GM19238 (cell line): ENCODE data around the gene CHAD.

Experiments
- DNase-seq: peaks from one replicate; pipeline ENCODE4 v3.0.0; 2011; ENCODE audit warnings: low spot score; ENCODE audit not compliant: insufficient read length

The CHAD gene

DNA sequence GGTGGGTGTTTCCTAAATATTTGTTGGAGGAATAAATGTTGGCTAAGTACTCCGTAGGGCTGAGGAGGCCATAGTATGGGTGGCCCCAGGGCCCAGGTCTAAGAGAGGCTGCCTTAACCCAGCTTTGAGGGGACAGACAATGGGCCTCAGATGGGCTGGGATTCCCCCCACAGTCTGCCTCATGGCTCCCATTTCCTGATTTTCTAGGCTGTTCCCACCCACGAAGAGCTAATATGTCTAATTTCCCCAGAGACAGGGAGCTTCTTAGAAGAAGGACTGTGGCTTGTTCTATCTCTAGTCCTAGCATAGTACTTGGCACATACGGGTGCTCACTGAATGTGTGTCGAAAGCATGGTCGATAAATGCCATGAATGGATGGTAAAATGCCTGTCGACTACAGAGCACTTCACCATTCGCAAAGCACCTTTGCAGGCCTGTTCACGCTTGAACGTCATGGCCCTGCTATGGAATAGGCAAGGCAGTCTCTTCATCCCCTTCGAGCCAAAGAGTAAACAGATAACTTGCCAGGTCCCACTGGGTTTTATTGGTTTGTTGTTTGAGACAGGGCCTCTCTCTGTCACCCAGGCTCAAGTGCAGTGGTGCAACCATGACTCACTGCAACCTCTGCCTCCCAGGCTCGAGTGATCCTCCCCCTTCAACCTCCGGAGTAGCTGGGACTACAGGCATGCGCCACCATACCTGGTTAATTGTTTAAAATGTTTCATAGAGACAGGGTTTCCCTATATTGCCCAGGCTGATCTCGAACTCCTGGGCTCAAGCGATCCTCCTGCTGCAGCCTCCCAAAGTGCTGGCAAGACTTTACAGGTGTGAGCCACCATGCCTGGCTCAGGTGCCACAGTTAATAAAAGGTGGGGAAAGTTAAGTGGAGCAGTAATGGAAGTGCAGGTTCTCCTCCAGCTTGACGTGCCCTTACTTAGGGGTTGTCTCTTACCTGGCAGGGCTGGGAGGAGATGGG, 9.7 kb downstream of the CHAD start:
- no peak for DNase-seq

DNA sequence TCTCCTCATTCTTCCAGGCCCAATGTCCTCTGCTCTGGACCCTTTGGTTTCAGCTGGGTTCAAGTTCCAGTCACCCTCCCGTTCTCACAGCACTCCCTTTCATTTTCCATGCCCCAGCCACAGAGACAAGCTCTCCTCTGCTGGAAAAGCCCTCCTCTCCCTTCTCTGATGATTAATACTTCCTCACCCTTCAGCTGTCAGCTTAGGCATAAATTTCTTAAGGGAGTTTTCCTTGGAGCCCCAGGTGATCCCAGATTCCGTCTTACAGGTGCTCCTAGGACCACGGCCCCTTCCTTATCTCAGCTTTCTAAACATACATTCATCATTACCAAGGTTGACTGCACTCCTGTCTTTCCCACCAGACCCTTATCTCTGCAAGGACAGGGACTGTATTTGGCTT, 10.4 kb downstream of the CHAD start:
- no peak for DNase-seq

GRCh38 chr17:50457621-50458020, 11.1 kb downstream of the CHAD start:
- no peak for DNase-seq

- no peak for DNase-seq
Measured at GRCh38 chr17:50453901-50454300, 14.8 kb downstream of the CHAD start.

DNA sequence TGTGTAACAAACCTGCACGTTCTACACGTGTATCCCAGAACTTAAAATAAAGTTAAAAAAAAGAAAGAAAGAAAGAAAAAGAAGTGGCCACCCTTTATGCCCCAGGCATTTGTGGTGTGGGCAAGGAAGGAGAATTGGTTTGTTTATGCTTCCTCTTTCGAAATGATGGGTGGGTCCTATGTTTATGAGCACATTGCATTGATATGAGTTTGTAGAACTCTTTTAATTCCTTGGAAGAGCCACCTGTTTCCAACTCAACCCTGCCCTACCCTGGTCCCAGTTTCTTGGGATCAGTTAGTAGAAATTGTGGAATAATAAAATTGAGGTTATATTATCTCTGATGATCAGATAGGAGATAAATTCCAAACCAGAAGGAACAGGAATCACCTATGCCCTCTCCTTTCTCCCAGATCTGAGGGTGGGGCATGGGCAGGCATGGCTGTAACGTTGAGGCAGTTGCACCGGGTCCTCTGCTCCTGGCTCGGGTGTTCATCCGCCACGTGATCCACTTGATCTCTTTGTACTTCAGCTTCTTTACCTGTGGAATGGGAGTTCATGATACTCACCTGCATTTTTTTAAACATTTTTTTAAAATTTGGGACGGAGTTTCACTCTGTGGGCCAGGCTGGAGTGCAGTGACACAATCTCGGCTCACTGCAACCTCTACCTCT, 15.9 kb downstream of the CHAD start:
- DNase-seq, result no peak

GRCh38 chr17:50451943-50452629, 16.6 kb downstream of the CHAD start:
- no peak for DNase-seq

- no peak for DNase-seq
Measured at GRCh38 chr17:50448643-50449042, 20.0 kb downstream of the CHAD start.

DNA sequence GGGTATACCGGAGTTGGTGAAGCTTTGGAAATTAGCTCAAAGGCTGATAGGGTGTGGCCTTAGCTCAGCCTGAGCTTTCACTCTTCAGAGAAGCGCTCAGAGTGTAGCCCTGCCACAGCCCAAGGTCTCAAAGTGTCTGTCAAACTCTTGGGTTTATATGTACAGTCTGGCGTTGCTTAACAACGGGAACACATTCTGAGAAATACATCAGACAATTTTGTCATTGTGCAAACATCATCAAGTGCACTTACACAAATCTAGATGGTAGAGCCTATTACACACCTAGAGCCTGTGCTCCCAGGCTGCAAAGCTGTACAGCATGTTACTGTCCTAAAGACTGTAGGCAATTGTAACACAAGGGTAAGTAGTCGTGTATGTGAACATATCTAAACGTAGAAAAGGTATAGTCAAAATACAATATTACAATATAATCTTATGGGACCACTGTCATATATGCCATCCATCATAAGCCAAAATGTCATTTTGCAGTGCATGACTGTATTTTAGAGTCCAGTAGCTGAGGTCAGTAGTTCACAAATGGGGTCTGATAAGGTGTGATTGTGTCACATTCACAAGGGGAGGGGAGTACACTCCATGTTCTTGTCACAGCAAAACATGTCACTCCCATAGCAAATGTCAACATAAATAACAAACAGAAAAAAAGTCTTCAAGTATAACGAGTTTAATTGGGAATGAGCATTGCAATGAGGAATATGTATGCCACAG, 20.6 kb downstream of the CHAD start:
- no peak for DNase-seq

DNA sequence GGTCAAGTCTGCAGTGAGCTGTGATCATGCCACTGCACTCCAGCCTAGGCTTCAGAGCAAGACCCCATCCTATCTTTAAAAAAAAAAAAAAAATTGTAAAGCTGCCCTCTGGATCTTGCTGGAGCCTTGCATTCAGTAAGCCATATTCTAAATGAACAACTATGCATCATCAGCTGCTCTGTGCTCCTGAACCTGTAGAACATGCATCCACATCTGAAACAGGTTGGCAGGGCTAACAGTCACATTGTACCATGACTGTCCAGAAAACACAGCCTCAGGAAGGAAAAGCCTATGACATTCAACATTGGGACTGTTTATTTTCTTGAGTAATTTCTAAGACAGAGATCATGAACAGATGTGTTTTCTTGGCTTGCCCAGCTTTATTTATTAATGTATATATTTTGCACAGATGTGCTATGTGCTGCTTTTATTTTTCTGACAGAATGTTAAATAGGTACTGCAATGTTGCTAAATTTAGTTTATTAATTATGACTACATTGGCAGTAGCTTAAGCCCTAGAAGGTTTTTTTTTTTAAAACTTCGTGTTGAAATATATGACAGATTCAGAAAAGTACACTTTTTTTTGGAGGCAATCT, 22.9 kb downstream of the CHAD start:
- DNase-seq, result no peak

- no peak for DNase-seq
Measured at GRCh38 chr17:50444841-50445715, 23.6 kb downstream of the CHAD start.

DNA sequence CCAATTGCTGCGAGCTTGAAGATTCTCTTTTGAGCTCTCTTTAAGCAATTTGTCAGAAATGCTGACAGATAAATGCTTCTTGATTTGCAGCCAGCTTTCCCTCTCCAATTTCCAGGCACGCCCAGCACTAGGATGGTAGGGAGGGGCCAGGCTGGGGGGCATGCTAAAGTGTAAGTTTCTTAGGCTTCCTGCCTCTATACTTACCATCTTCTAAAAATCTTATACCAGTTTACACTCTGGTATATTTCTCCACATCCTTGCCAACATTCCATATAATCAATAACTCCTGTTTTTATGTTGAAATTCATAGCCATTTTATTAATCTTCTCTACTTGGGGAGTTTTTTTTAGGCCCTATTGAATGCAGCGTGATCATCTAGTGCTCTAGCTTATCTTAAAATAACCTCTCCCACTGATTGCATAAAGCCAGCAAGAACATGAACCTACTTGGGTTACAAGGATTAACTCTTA, 25.1 kb downstream of the CHAD start:
- DNase-seq, result no peak

DNA sequence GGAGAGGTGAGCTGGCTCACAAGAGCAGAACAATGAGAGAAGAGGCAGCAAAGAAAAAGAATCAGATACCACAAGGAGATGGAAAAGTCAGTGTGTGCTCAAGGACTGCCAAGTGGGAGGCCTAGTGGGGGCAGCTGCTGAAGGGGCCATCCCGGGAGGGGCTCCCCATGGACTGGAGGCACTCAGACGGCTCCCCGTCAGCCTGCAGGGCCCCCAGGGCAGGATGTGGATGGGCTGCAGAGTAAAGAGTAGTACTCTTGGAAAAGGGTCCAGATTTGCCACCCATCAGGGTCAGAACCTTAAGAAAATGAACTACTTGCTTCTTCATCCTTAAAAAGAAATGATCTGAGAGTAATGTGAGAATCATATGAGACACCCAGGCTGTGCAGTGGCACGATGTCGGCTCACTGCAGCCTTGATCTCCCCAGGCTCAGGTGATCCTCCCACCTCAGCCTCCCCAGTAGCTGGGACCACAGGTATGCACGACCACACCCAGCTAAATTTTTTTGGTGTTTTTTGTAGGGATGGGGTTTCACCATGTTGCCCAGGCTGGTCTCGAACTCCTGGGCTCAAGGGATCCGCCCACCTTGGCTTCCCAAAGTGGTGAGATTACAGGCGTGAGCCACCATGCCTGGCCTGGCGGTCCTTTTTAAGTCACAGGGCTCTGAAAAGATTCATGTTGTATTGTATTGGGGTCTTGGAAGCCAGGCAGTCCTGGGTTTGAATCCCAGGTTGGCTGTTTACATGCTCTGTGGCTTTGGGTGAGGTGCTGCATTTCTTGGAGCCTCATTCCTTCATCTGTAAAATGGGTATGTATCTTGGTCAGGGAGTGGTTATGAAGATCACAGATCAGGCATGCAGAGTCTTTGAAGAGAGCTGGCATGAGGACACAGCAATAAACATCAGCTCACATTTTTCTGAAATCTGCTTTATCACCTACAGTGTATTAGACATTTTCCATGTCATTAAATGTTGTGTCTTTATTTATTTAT, 27.5 kb downstream of the CHAD start:
- no peak for DNase-seq

DNA sequence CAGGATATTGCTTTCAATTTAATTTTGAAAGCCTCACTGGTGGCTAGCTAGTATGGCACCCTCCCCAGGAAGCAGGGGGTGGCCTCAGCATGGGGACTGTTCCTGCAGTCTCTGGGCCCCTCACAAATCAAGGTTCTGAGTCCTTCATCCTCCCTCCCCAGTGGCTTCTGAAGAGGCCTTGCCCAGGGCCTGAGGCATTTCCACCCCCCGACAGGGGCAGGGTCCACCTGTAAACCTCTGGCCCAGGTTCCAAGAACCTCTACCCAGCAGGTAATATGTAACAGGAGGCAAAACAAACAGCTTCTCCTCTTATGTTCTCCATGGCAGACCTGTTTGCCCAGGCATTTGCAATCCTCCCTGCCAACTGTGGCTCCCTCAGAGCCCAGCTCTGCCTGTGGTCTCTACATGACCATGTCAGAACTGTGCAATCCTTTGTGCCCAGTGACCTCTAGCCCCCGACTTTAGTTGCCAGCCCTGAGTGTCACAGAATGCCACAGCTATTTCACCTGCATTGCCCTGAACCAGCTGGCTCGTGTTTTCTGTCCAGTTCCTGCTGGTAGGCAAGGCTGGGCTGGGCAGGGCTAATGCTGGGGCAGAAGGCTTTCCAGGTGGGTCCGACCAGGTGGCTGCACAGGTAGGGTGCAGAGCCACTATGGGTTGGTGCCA, 28.4 kb downstream of the CHAD start:
- no peak for DNase-seq

- no peak for DNase-seq
Measured at GRCh38 chr17:50439008-50439407, 29.7 kb downstream of the CHAD start.

- no peak for DNase-seq
Measured at GRCh38 chr17:50437409-50437808, 31.3 kb downstream of the CHAD start.

DNA sequence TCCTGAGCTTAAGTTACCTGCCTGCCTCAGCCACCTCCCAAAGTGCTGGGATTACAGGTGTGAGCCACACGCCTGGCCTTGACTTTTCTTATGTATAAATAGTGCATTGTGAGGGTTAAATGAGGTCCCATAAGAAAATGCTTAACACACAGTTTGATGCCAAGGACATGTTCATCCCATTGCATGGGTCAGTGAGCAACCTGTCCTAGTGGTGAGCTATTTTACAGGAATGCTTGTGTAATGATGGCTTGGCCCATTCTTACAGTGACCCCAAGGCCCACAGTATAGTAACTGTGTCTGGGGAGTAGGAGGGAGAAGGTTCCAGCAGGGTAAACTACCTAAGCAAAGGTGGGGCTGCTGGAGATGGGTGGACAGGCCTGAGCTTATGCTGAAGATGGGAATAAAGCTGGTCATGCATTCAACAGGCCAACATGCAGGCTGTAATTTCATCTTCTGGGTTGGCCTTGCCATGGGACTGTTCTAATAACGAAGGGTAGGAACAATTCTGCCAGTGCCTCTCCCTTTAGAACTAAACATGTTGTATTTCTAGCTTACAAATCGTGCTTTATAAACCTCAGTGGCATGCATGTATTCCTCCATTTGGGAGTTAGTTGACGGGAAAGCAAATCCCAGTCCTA, 36.4 kb downstream of the CHAD start:
- no peak for DNase-seq

GRCh38 chr17:50430821-50431618, 37.7 kb downstream of the CHAD start:
- no peak for DNase-seq
